Hepatic stellate cell (primary cell): ENCODE results near the gene KCNS3.
A peak's percentile ranks its signal among the peaks of the same experiment; 100 is the strongest.
"Not testable (repeated sequence)": the region's sequence is repeated elsewhere in the genome, so short reads cannot be mapped to it uniquely, and the experiment has no call there.

ENCODE experiments used
- DNase-seq: peaks from one replicate; pipeline ENCODE4 v3.0.0; 2011; ENCODE audit warnings: low spot score

KCNS3 gene

DNA sequence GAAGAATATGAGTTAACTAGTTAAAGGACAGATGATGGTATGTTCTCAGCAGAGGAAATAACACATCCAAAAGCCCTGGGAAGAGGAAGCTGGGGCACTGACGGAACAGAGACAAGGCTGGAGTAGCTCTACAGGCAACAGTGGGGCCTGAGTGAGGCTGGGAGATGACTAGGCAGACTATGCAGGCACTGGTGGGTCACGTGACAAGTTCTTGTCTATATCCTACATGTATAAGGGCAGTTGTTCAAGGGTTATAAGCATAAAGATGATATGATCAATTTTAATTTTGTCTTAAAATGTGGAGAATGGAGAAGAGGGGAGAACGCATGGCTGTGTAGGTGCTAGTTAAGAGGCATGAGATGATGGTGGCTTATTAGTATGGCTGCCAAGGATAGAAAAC, 68.6 kb downstream of the KCNS3 start:
- no peak for DNase-seq

DNA sequence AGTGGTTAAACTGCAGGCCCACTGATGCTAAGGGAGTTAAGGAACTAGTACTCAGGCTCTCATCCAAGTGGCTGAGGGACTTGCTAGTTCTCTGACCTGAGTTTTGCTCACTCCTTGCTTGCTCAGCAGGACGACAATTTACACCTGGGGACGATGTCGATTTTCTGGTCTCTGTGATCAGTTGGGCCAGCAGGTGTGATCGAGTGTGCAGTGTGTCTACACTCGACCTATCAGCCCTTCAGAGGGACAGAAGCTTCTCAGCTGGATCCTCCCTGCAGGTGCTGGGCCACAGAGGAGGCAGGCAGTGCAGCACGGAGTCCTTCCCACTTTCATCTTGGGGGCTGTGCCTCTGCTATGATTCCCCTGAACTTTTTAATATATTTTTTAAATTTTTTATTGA, 71.5 kb downstream of the KCNS3 start:
- DNase-seq: no peak

DNA sequence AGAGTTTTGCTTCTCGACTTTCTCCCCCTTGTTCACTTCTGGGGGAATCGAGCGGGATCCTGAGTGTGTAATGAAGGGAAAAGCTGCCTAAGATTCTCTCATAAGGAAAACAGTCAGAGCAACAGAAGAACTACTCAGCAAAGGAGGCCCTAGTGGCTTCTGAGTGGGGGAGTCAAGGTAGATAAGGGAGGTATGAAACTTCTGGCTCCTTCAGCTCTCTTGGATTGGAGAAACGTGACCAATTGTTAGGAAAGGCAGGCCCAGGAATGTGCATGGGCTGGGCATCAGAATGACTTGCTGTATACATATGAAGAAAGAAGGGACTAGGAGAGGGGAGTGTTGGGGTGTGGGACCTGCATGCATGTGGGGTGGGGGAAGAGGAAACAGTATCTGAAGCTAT, 73.1 kb downstream of the KCNS3 start:
- no peak for DNase-seq

DNA sequence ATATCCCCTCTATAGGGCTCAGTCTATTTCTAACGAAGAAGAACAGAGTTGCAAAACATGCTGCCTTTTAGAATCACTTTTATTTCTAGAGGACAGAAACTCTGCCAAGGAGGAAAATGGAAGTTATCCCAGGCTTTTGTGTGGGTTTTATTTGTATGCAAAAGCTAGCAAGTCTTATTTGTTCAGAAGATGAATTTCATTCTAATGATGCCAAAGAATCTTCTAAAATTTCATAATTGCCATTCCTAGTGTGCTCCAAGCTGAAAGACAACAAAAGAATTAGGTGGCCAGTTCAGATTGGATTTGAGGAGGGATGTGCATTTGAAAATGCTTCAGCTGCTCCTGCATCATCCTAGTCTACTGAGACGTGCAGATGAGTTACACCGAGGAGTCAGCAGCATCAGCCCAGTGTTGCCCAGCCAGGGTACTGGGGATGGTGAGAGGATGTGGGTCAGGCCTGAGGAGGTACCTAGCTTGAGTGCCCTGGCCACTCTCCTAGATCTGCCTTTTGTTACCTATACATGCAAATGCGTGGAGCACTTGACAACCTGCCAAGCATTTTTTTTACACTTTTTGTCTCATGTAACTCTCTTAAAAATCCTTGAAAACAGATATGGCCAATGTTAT, 80.1 kb downstream of the KCNS3 start:
- no peak for DNase-seq

GRCh38 chr2:17959356-17959755, 80.9 kb downstream of the KCNS3 start:
- DNase-seq: no peak

DNA sequence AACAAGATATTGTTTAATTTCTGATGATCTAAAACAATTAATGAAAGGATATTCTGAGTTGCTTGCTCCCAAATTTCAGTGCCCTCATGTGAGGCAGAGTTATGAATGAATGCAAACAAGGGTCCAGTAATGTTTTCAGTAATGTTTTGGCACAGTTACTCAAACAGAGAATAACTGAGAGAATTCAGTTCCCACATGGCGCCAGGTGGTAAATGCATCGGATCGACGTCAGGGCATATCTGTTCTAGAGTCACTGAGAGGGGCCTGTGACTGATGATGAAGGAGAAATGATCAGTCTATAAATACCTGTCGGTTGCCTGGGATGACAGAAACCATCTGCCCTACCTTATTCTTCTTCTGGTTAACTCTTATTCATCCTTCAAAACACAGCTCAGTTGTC, 81.4 kb downstream of the KCNS3 start:
- DNase-seq: no peak

- DNase-seq: no peak
These were observed 82.5 kb downstream of the KCNS3 start for GRCh38 chr2:17960925-17961324.

- DNase-seq: no peak
These were observed 83.3 kb downstream of the KCNS3 start for GRCh38 chr2:17961789-17962188.

DNA sequence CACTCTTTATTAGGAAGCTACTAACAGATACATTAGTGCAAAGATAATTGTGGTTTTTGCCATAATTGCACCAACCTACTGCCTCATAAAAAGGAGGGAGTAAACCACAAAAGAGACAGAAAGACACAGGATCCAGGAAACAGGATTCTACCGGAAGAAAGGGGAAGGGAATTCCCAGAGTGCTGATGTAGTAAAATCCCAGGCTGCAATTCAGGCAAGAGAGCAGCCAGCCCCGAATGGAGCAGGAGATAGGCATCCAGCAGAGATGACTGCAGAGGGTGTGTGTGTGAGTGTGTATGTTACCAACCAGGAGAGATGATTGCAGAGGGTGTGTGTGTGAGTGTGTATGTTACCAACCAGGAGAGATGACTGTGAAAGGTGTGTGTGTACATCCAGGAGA, 84.4 kb downstream of the KCNS3 start:
- DNase-seq: peak; percentile 27

DNA sequence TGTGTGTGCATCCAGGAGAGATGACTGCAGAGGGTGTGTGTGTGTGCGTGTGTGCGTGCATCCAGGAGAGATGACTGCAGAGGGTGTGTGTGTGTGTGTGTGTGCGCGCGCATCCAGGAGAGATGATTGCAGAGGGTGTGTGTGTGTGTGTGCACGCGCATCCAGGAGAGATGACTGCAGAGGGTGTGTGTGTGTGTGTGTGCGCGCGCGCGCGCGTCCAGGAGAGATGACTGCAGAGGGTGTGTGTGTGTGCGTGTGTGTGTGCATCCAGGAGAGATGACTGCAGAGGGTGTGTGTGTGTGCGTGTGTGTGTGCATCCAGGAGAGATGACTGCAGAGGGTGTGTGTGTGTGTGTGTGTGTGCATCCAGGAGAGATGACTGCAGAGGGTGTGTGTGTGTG, 85.1 kb downstream of the KCNS3 start:
- not testable (repeated sequence) for DNase-seq

DNA sequence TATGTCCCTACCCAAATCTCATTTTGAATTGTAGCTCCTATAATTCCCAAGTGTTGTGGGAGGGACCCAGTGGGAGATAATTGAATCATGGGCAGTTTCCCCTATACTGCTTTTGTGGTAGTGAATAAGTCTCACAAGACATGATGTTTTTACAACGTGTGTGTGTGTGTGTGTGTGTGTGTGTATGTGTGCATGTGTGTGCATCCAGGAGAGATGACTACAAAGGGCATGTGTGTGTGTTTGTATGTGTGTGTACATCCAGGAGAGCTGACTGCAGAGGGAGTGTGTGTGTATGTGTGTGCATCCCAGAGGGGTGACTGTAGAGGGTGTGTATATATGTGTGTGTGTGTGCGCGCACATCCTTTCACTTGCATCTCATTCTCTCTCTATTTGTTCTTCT, 86.7 kb downstream of the KCNS3 start:
- DNase-seq: no peak

GRCh38 chr2:17966798-17967197, 88.3 kb downstream of the KCNS3 start:
- no peak for DNase-seq

DNA sequence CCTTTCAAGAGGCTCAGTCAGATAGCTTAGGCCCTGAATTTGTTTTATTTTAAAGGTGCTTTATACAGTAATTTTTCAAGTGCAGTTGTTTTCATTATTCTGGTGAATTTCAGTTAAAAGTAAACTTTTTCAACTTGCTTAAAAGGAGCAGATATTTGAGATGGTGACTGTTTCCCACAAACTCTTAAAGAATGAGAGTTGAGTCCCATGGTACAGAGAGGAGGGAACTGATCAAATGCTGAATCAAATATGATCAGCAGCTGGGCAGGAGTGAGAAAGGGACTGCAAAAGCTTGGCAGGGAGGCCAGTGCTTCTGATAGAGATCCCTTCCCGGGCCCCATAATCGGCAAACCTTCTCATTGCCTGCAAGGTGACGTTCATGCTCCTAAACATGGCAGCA, 91.2 kb downstream of the KCNS3 start:
- DNase-seq: peak; percentile 9

DNA sequence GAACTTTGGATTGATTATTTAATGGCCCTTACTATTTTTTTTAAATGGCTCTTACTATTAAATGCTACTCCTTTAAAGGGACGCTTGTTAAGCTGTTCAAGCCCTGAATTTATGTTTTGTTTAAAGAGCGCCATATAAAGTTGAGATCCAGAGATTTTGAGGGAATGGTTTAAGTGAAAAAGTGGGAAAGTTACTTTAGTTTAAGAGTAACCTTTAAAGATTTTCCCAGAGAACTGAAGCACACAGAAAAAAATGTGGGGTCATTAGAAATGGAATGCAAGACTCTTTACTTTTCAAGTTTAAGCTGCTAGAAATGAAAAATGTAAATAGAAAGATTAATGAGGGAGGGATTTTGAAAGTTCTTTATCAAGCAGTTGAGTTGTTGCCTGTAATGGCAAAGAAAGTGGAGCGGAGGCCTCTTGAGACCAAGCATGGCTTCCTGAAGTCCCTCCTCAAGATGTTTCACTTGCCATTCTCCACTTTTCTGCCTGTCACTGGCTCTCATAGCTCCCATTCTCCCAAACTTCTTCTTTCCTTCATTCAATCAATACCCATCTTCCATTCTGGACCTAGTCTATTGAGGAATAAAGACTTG, 93.2 kb downstream of the KCNS3 start:
- no peak for DNase-seq

GRCh38 chr2:17972991-17973390, 94.5 kb downstream of the KCNS3 start:
- no peak for DNase-seq

- no peak for DNase-seq
These were observed 96.9 kb downstream of the KCNS3 start for GRCh38 chr2:17975401-17975800.

DNA sequence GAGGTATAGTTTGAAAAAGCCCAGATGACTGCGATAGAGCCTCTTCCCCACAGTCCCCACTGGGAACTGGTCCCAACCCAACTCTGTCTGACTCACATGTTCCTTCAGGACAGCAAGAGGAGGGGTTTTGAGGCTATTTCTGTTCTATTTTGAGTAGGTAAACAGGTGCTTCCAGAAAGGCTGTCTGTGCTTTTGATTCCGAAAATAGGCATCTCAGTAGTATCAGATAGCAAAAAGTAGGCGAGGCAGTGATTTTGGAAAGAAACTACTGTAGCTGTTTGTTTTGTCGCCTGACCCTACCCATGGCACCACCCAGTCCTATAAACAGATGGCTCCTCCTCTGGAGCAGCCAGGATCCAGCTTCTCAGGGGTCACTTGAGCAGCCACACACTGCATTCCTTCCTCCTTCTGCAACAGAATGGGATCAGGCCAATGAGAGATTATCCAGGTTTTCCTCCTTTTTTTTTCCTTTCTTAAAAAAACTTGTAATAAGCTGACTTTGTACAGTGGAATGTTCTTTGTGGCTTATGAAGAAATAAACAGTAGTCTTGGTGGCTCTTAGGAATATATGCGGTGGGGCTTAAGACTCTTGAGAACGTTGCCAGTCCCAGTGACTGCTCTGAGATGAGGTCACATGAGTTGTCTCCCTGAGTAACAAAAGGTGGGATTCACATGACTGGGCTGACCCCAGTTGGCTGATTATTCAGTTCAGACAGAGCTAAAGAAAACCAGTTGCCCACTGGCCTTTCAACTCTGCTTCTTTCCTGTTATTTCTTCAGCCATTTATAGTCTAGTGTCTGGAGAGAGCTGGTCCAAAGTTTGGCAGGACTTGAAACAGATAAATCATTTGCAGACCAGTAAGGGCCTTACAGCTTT, 98.6 kb downstream of the KCNS3 start:
- peak; percentile 78 for DNase-seq

- peak; percentile 54 for DNase-seq
These were observed 101.2 kb downstream of the KCNS3 start for GRCh38 chr2:17979707-17980106.

DNA sequence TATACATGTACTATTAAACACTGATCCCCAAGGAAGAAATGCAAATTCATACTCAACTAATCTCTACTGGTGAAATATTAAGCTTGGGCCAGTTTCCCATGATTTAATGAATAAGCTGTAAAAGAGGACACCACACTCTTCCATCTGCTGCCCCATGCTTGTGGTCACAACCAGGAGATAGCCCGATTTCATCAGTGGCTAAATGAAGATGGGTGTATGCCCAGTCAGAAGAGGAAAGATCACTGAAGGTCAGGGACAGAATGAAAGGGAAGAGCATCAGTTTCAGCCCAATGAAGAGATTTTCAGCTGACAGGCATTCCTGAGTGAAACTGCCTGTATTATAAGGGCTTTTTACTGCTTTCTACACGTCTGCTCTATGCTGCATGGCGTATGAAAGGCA, 103.5 kb downstream of the KCNS3 start:
- no peak for DNase-seq
